Caco-2 (cell line): ENCODE data around the gene SLC24A4. TPM values are rescaled to one million over a fixed set of nuclear protein-coding genes. Genes with fewer than 3 reads are reported as not detected.

Experiments used
- BruUV-seq: library from RNA; stranded (reverse); fragments of 400-500 nt; replicated peaks from 2 replicates; lab custom pipeline; 2021; lab: Mats Ljungman, UMichigan
- CTCF ChIA-PET: fragments of 300-600 bp; sonication (Branson Sonifier 250); formaldehyde crosslinking; loops from one replicate; lab custom pipeline; 2022; ENCODE audit warnings: antibody characterized with exemption; lab: Charles Lee
- POLR2A ChIA-PET: fragments of 300-600 bp; sonication (Branson Sonifier 250); formaldehyde crosslinking; loops from one replicate; lab custom pipeline; 2022; ENCODE audit warnings: antibody characterized with exemption; lab: Charles Lee
- DNase-seq, 2 experiments: peaks; one replicate each; pipeline versions ENCODE4 v3.0.0 to v3.0.0-alpha.2; 2020 to 2022
- H3K27me3 ChIP-seq: replicated peaks from 2 replicates; pipeline ENCODE4 v1.6.0; 2011; ENCODE audit warnings: low read length; ENCODE audit not compliant: control insufficient read depth, insufficient read depth
- H3K36me3 ChIP-seq: 2 replicates; pipeline ENCODE4 v1.5.1; 2011; ENCODE audit warnings: low read length; ENCODE audit not compliant: control insufficient read depth, insufficient read depth
- H3K4me1 ChIP-seq: fragments of 250-450 bp; sonication (Bioruptor Pico); 2 replicates; pipeline ENCODE4 v1.5.1; 2020; ENCODE audit warnings: mild to moderate bottlenecking
- H3K4me3 ChIP-seq: 2 replicates; pipeline ENCODE4 v1.5.1; 2011; ENCODE audit warnings: low read depth, mild to moderate bottlenecking, control low read depth, low read length
- H3K9me3 ChIP-seq: fragments of 250-450 bp; sonication (Bioruptor Pico); 2 replicates; pipeline ENCODE4 v1.5.1; 2020; ENCODE audit warnings: mild to moderate bottlenecking, moderate library complexity
- H3K27ac Mint-ChIP-seq: one replicate; pipeline ENCODE4 v1.8.0; 2022; ENCODE audit warnings: mixed read lengths; ENCODE audit not compliant: unreplicated experiment
- H3K27me3 Mint-ChIP-seq: one replicate; pipeline ENCODE4 v1.8.0; 2022; ENCODE audit warnings: mixed read lengths; ENCODE audit not compliant: insufficient read depth, unreplicated experiment
- H3K36me3 Mint-ChIP-seq: one replicate; pipeline ENCODE4 v1.8.0; 2022; ENCODE audit warnings: mild to moderate bottlenecking, mixed read lengths; ENCODE audit not compliant: insufficient read depth, unreplicated experiment
- H3K4me1 Mint-ChIP-seq: one replicate; pipeline ENCODE4 v1.8.0; 2022; ENCODE audit warnings: low read depth, mixed read lengths; ENCODE audit not compliant: unreplicated experiment
- H3K4me3 Mint-ChIP-seq: one replicate; pipeline ENCODE4 v1.8.0; 2022; ENCODE audit warnings: mild to moderate bottlenecking, moderate library complexity, mixed read lengths; ENCODE audit not compliant: unreplicated experiment
- H3K9me3 Mint-ChIP-seq: one replicate; pipeline ENCODE4 v1.8.0; 2022; ENCODE audit warnings: mixed read lengths; ENCODE audit not compliant: unreplicated experiment
- intact Hi-C: fragments of 100-400 bp; cut with micrococcal nuclease; formaldehyde crosslinking; loops from one replicate; pipeline ENCODE4 v1.10.0; 2022; ENCODE audit not compliant: unreplicated experiment
- total RNA-seq: library from RNA; stranded (reverse); gene quantifications from 2 replicates; pipeline ENCODE4 v1.2.3, GENCODE V29; 2022
- TF ChIP-seq, protein P1 (sequence below), 2 experiments: fragments of 200-600 bp in 1 of 2; IDR thresholded peaks; 1 replicate in 1 of 2; 2 replicates in 1 of 2; pipeline versions ENCODE4 v1.5.1 to v1.8.0; 2011 to 2022; ENCODE audit warnings: antibody characterized with exemption in 1 of 2, control low read depth in 1 of 2, inconsistent platforms in 1 of 2, low read depth in 1 of 2, low read length in 1 of 2, mild to moderate bottlenecking in 1 of 2, moderate library complexity in 1 of 2; ENCODE audit not compliant: insufficient read depth in 1 of 2, severe bottlenecking in 1 of 2, unreplicated experiment in 1 of 2

Gene SLC24A4
- total RNA-seq, 1 experiment from 2014 or later = not detected

DNA sequence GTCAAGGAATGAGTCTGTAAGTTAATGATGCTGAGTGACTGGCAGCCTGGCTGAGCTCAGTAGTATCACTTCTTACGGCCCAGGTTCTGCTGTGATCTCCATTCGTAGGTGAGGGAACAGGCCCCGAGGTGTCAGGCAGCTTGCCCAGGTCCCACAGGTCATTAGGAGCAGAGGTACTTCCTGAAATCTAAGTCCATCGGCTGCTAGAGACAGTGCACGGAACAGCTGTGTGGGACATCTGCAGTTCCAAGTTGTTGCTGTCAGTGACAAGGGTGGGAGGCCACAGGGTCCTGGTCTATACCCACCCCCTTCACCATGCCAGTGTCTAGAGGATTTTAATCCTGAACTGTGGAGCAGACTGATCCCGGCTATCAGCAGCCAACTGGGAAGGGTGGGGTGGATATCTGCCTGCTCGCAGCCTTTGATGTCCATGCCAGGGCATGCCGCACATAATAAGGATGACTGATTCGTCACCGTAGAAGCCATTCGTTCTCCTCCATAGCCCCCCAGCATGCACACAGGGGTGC lies 108.3 kb downstream of the SLC24A4 start:
- Mint-ChIP-seq H3K27me3 (no peaks in the 10 kb centered on the region), H3K4me1 (no peaks in the 10 kb centered on the region), H3K9me3 (no peaks in the 10 kb centered on the region), H3K36me3 (no peaks in the 10 kb centered on the region), H3K4me3 (no peak overlapping the region), H3K27ac (no peak overlapping the region)
- Histone ChIP-seq H3K36me3 (no peaks in the 10 kb centered on the region), H3K27me3 (no peaks in the 10 kb centered on the region), H3K4me3 (no peak overlapping the region), H3K9me3 (no peaks in the 10 kb centered on the region), H3K4me1 (no peaks in the 10 kb centered on the region)
- DNase-seq = no peak
- no TSS peak for BruUV-seq
- ChIA-PET CTCF (no interaction called here), POLR2A (no interaction called here)
- intact Hi-C loops = no loop called here
- TF ChIP-seq, protein P1, sequence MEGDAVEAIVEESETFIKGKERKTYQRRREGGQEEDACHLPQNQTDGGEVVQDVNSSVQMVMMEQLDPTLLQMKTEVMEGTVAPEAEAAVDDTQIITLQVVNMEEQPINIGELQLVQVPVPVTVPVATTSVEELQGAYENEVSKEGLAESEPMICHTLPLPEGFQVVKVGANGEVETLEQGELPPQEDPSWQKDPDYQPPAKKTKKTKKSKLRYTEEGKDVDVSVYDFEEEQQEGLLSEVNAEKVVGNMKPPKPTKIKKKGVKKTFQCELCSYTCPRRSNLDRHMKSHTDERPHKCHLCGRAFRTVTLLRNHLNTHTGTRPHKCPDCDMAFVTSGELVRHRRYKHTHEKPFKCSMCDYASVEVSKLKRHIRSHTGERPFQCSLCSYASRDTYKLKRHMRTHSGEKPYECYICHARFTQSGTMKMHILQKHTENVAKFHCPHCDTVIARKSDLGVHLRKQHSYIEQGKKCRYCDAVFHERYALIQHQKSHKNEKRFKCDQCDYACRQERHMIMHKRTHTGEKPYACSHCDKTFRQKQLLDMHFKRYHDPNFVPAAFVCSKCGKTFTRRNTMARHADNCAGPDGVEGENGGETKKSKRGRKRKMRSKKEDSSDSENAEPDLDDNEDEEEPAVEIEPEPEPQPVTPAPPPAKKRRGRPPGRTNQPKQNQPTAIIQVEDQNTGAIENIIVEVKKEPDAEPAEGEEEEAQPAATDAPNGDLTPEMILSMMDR (IDR thresholded peaks at IDR 0.05; ENCODE audit: insufficient read depth in 1 of 2, low read depth in 1 of 2, low read length in 1 of 2, severe bottlenecking in 1 of 2, unreplicated experiment in 1 of 2) = no peak

DNA sequence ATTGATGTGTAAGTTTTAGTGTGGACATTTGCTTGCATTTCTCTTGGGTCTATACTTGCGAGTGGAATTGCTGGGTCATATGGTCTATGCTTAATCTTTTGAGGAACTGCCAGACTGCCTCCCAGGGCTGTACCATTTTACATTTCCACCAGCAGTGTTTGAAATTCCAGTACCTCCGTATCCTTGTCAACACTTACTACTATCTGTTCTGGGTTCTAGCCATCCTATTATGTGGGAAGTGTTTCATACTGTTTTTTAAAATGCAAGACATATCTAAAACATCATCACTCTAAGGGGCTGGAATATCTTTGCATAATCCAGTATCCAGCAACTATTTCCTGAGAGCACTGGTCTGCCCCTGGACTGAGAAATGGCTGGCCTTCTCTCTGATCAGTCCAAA lies 110.4 kb downstream of the SLC24A4 start:
- Mint-ChIP-seq H3K27me3 (no peaks in the 10 kb centered on the region), H3K36me3 (no peaks in the 10 kb centered on the region), H3K4me3 (no peak overlapping the region), H3K27ac (no peak overlapping the region), H3K4me1 (no peaks in the 10 kb centered on the region), H3K9me3 (no peaks in the 10 kb centered on the region)
- no peaks in the 10 kb centered on the region for H3K4me1 ChIP-seq
- no peaks in the 10 kb centered on the region for H3K27me3 ChIP-seq
- no peaks in the 10 kb centered on the region for H3K9me3 ChIP-seq
- TF ChIP-seq, protein P1 (IDR thresholded peaks at IDR 0.05; ENCODE audit: insufficient read depth in 1 of 2, low read depth in 1 of 2, low read length in 1 of 2, severe bottlenecking in 1 of 2, unreplicated experiment in 1 of 2) = no peak
- no peak overlapping the region for H3K4me3 ChIP-seq
- no TSS peak for BruUV-seq
- CTCF ChIA-PET = no interaction called here
- H3K36me3 ChIP-seq = no peaks in the 10 kb centered on the region
- DNase-seq = no peak
- POLR2A ChIA-PET = no interaction called here
- intact Hi-C loops = no loop called here

DNA sequence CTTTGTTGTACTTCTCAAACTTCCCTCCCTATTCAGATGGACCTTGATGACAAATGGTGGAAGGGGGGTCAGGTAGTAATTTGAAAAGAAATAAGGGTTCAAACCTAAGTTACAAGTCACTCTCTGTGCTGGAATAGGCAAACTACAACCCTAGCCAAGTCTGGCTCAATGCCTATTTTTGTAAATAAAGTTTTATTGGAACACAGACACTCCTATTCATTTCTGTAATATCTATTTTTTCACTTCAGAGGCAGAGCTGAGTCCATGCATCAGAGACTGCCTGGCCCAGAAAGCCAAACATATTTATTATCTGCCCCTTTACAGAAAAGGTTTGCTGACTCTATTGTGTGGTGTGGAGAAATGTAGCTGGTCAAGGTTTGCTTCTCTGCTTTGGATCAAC lies 112.2 kb downstream of the SLC24A4 start:
- CTCF ChIA-PET = no interaction called here
- POLR2A ChIA-PET = no interaction called here
- H3K4me3 ChIP-seq = no peak overlapping the region

More for the DNA sequence above, 112.2 kb downstream of the SLC24A4 start:
- no TSS peak for BruUV-seq
- H3K9me3 ChIP-seq = no peaks in the 10 kb centered on the region
- TF ChIP-seq, protein P1 (IDR thresholded peaks at IDR 0.05; ENCODE audit: insufficient read depth in 1 of 2, low read depth in 1 of 2, low read length in 1 of 2, severe bottlenecking in 1 of 2, unreplicated experiment in 1 of 2) = no peak
- no peaks in the 10 kb centered on the region for H3K4me1 ChIP-seq
- H3K36me3 ChIP-seq = no peaks in the 10 kb centered on the region
- H3K4me1 Mint-ChIP-seq = no peaks in the 10 kb centered on the region
- H3K9me3 Mint-ChIP-seq = no peaks in the 10 kb centered on the region
- H3K27ac Mint-ChIP-seq = no peak overlapping the region
- DNase-seq = no peak
- intact Hi-C loops = no loop called here
- no peaks in the 10 kb centered on the region for H3K27me3 ChIP-seq
- no peaks in the 10 kb centered on the region for H3K36me3 Mint-ChIP-seq
- H3K27me3 Mint-ChIP-seq = no peaks in the 10 kb centered on the region
- no peak overlapping the region for H3K4me3 Mint-ChIP-seq
